Activated B cell treated with CpG ODN at 0.5 μM for 24 hours (primary cell): ENCODE data around the gene PLA2G15. TPM values are rescaled to one million over a fixed set of nuclear protein-coding genes. Genes with fewer than 3 reads are reported as not detected.

Source experiments
- ATAC-seq: fragments of 200-7000 bp; cut with Tn5 transposase; one replicate; pipeline ENCODE4 v1.10.0; 2021; ENCODE audit warnings: low read depth, mild to moderate bottlenecking, moderate library complexity
- CTCF ChIA-PET: fragments of 350-600 bp; sonication (Branson Sonifier 250); formaldehyde crosslinking; loops from one replicate; lab custom pipeline; 2021; ENCODE audit warnings: antibody characterized with exemption; lab: Charles Lee
- POLR2A ChIA-PET: fragments of 350-600 bp; sonication (Branson Sonifier 250); formaldehyde crosslinking; loops from one replicate; lab custom pipeline; 2021; ENCODE audit warnings: antibody characterized with exemption; lab: Charles Lee
- DNase-seq: peaks from one replicate; pipeline ENCODE4 v3.0.0; 2022
- H3K27ac Mint-ChIP-seq: one replicate; pipeline ENCODE4 v1.8.0; 2020; ENCODE audit warnings: mixed read lengths
- H3K27me3 Mint-ChIP-seq: one replicate; pipeline ENCODE4 v1.8.0; 2021; ENCODE audit warnings: mixed read lengths
- H3K36me3 Mint-ChIP-seq: one replicate; pipeline ENCODE4 v1.8.0; 2021; ENCODE audit warnings: low read depth, mixed read lengths
- H3K4me1 Mint-ChIP-seq: one replicate; pipeline ENCODE4 v1.8.0; 2021; ENCODE audit warnings: mixed read lengths
- H3K4me3 Mint-ChIP-seq: one replicate; pipeline ENCODE4 v1.8.0; 2020; ENCODE audit warnings: mild to moderate bottlenecking, mixed read lengths
- H3K9me3 Mint-ChIP-seq: one replicate; pipeline ENCODE4 v1.8.0; 2020; ENCODE audit warnings: mixed read lengths
- CTCF ChIP-seq: fragments of 200-600 bp; IDR thresholded peaks from one replicate; pipeline ENCODE4 v1.8.0; 2022; ENCODE audit warnings: antibody characterized with exemption, mild to moderate bottlenecking
- intact Hi-C: fragments of 100-400 bp; cut with micrococcal nuclease; formaldehyde crosslinking; loops from one replicate; pipeline ENCODE4 v1.15.1; 2024
- total RNA-seq: library from RNA; stranded (reverse); gene quantifications from 2 replicates; pipeline ENCODE4 v1.2.3, GENCODE V29; 2022

PLA2G15 gene
- total RNA-seq, 1 donor from 2014 or later = 8.6 TPM

- CTCF ChIA-PET = no interaction called here
These were observed 38.9 kb upstream of the PLA2G15 start for GRCh38 chr16:68206245-68206644.

GRCh38 chr16:68214726-68215125 is 30.4 kb upstream of the PLA2G15 start:
- ChIA-PET CTCF (no interaction called here), POLR2A (interaction anchor here (1.0 kb wide), 1 partner anchor 12 kb away, joined by 9 read pairs; no protein-coding TSS in a partner anchor)
- peaks cover 25% of the 10 kb centered on the region for H3K36me3 Mint-ChIP-seq
- H3K27me3 Mint-ChIP-seq = no peaks in the 10 kb centered on the region
- H3K9me3 Mint-ChIP-seq = no peaks in the 10 kb centered on the region
- H3K27ac Mint-ChIP-seq = no peak overlapping the region
- intact Hi-C loops = loop anchor here (5.0 kb wide), 1 partner anchor 37 kb away; no protein-coding TSS in a partner anchor
- DNase-seq (no peak), ATAC-seq (no peak)
- H3K4me1 Mint-ChIP-seq = peaks cover 12% of the 10 kb centered on the region
- no peak overlapping the region for H3K4me3 Mint-ChIP-seq
- TF ChIP-seq CTCF = no peak

More at GRCh38 chr16:68206245-68206644, 38.9 kb upstream of the PLA2G15 start:
- Mint-ChIP-seq H3K27ac (no peak overlapping the region), H3K27me3 (no peaks in the 10 kb centered on the region), H3K9me3 (no peaks in the 10 kb centered on the region), H3K4me3 (no peak overlapping the region), H3K36me3 (peaks cover 26% of the 10 kb centered on the region), H3K4me1 (no peaks in the 10 kb centered on the region)
- DNase-seq (no peak), ATAC-seq (no peak)
- POLR2A ChIA-PET = interaction anchor here (0.6 to 0.7 kb wide), 2 partner anchors 117 to 573 kb away, joined by 3 read pairs; no protein-coding TSS in a partner anchor
- intact Hi-C loops = no loop called here
- no peak for TF ChIP-seq CTCF

- intact Hi-C loops = no loop called here
- ChIA-PET POLR2A (no interaction called here), CTCF (no interaction called here)
- no peak for DNase-seq
- no peak for TF ChIP-seq CTCF
- ATAC-seq = no peak
- Mint-ChIP-seq H3K4me3 (no peak overlapping the region), H3K9me3 (no peaks in the 10 kb centered on the region), H3K27ac (no peak overlapping the region), H3K4me1 (peaks cover 12% of the 10 kb centered on the region), H3K36me3 (peaks cover 29% of the 10 kb centered on the region), H3K27me3 (no peaks in the 10 kb centered on the region)
These were observed 29.9 kb upstream of the PLA2G15 start for GRCh38 chr16:68215302-68215701.

- H3K4me3 Mint-ChIP-seq = no peak overlapping the region
- POLR2A ChIA-PET = interaction anchor here (0.5 to 0.7 kb wide), 2 partner anchors 11 to 96 kb away, joined by 3 to 4 read pairs; no protein-coding TSS in a partner anchor
- CTCF ChIA-PET = no interaction called here
- no peaks in the 10 kb centered on the region for H3K9me3 Mint-ChIP-seq
- H3K27ac Mint-ChIP-seq = no peak overlapping the region
- intact Hi-C loops = no loop called here
- no peak for ATAC-seq
- peaks cover 12% of the 10 kb centered on the region for H3K4me1 Mint-ChIP-seq
- no peak for TF ChIP-seq CTCF
- H3K36me3 Mint-ChIP-seq = peaks cover 31% of the 10 kb centered on the region
- H3K27me3 Mint-ChIP-seq = no peaks in the 10 kb centered on the region
- DNase-seq = no peak
These were observed 28.9 kb upstream of the PLA2G15 start for GRCh38 chr16:68216240-68216639.

- POLR2A ChIA-PET = interaction anchor here (0.6 kb wide), 1 partner anchor 728 kb away, joined by 4 read pairs; no protein-coding TSS in a partner anchor
These were observed 27.7 kb upstream of the PLA2G15 start for GRCh38 chr16:68217506-68217905.

More at GRCh38 chr16:68217506-68217905, 27.7 kb upstream of the PLA2G15 start:
- CTCF ChIA-PET = interaction anchor here (1.0 kb wide), 1 partner anchor 401 kb away, joined by 3 read pairs; no protein-coding TSS in a partner anchor
- Mint-ChIP-seq H3K27ac (no peak overlapping the region), H3K4me3 (no peak overlapping the region), H3K36me3 (peaks cover 35% of the 10 kb centered on the region), H3K4me1 (peaks cover 12% of the 10 kb centered on the region), H3K9me3 (no peaks in the 10 kb centered on the region), H3K27me3 (no peaks in the 10 kb centered on the region)
- ATAC-seq (no peak), DNase-seq (no peak)
- intact Hi-C loops = no loop called here
- no peak for TF ChIP-seq CTCF
